GM23338 (cell line): ENCODE measurements around the gene MYO1F.

Source experiments
- CTCF ChIP-seq, 2 experiments: fragments of 200-600 bp in 1 of 2; sonication (generic) in 1 of 2; conservative IDR thresholded peaks; 2 replicates each; pipeline versions ENCODE4 v1.5.1 to v1.6.1; 2016 to 2017; ENCODE audit warnings: antibody characterized with exemption in 2 of 2, low read depth in 2 of 2, mild to moderate bottlenecking in 2 of 2, moderate library complexity in 1 of 2
- EZH2 ChIP-seq: fragments of 200-600 bp; sonication (generic); IDR thresholded peaks from one replicate; pipeline ENCODE4 v1.8.0; 2017; ENCODE audit warnings: antibody characterized with exemption, mild to moderate bottlenecking, low read depth; ENCODE audit not compliant: unreplicated experiment
- JUNB ChIP-seq: IDR thresholded peaks from one replicate; pipeline ENCODE4 v1.6.1; 2016; ENCODE audit warnings: antibody characterized with exemption; ENCODE audit not compliant: unreplicated experiment
- POLR2AphosphoS5 ChIP-seq: IDR thresholded peaks from 2 replicates; pipeline ENCODE4 v1.6.1; 2016; ENCODE audit warnings: antibody characterized with exemption, low read depth
- REST ChIP-seq: IDR thresholded peaks from one replicate; pipeline ENCODE4 v1.6.1; 2018; ENCODE audit warnings: antibody characterized with exemption; ENCODE audit not compliant: unreplicated experiment
- ZNF114 ChIP-seq: fragments of 250-450 bp; sonication (Bioruptor Pico); IDR thresholded peaks from 2 replicates; pipeline ENCODE4 v1.5.0; 2020; ENCODE audit warnings: mild to moderate bottlenecking, moderate library complexity

- TF ChIP-seq POLR2AphosphoS5 (no peak), REST (no peak), CTCF (conservative IDR thresholded peaks at IDR 0.05; ENCODE audit: low read depth in 2 of 2) (no peak), EZH2 (no peak), ZNF114 (CRISPR knock-in tag) (no peak), JUNB (no peak)
These were observed 39.6 kb upstream of the MYO1F start for GRCh38 chr19:8616861-8617260.
